ENCODE data around the gene PSMD8.

- no peak for TF ChIP-seq CTCF (IDR thresholded peaks at IDR 0.05)
- no peak for TF ChIP-seq POLR2A (IDR thresholded peaks at IDR 0.05)
These were observed 55.4 kb downstream of the PSMD8 start for GRCh38 chr19:38429811-38430156.

All from heart left ventricle (tissue), 13 donors.